Heart left ventricle (tissue), 16 donors: Measurements from ENCODE around the gene ASB1. TPM values are rescaled to one million over a fixed set of nuclear protein-coding genes. Genes with fewer than 3 reads are reported as not detected.

Experiments used
- ATAC-seq, 4 donors: fragments of 200-7000 bp; cut with Tn5 transposase; one replicate each; pipeline ENCODE4 v1.9.1; 2020 to 2022; ENCODE audit warnings: moderate library complexity in 4 of 4, mild to moderate bottlenecking in 3 of 4, moderate number of reproducible peaks in 1 of 4
- DNase-seq, 5 donors: peaks; one replicate each; pipeline ENCODE4 v3.0.0-alpha.2; 2020
- H3K27ac ChIP-seq, 12 donors: fragments of 200-600 bp; sonication (generic) in 4 of 12; one replicate each; pipeline versions ENCODE4 v1.5.0 to v1.8.0; 2016 to 2022; ENCODE audit warnings: mild to moderate bottlenecking in 2 of 12
- H3K27me3 ChIP-seq, 9 donors: fragments of 200-600 bp; sonication (generic) in 2 of 9; one replicate each; pipeline versions ENCODE4 v1.5.1 to v1.8.0; 2016 to 2022; ENCODE audit warnings: mild to moderate bottlenecking in 3 of 9
- H3K36me3 ChIP-seq, 9 donors: fragments of 200-600 bp; sonication (generic) in 2 of 9; one replicate each; pipeline versions ENCODE4 v1.5.0 to v1.8.0; 2018 to 2022; ENCODE audit warnings: mild to moderate bottlenecking in 2 of 9
- H3K4me1 ChIP-seq, 12 donors: fragments of 200-600 bp; sonication (generic) in 4 of 12; one replicate each; pipeline versions ENCODE4 v1.5.0 to v1.8.0; 2016 to 2022; ENCODE audit warnings: mild to moderate bottlenecking in 3 of 12
- H3K4me3 ChIP-seq, 12 donors: fragments of 200-600 bp; sonication (generic) in 4 of 12; one replicate each; pipeline versions ENCODE4 v1.5.0 to v1.8.0; 2017 to 2022; ENCODE audit warnings: mild to moderate bottlenecking in 9 of 12, moderate library complexity in 4 of 12
- H3K9me3 ChIP-seq, 12 donors: fragments of 200-600 bp; sonication (generic) in 4 of 12; one replicate each; pipeline versions ENCODE4 v1.5.0 to v1.8.0; 2016 to 2022; ENCODE audit warnings: mild to moderate bottlenecking in 1 of 12
- CTCF ChIP-seq, 12 donors: fragments of 200-600 bp; sonication (generic) in 4 of 12; IDR thresholded peaks; one replicate each; pipeline versions ENCODE4 v1.5.0 to v1.8.0; 2018 to 2022; ENCODE audit warnings: antibody characterized with exemption in 12 of 12, mild to moderate bottlenecking in 5 of 12
- POLR2A ChIP-seq, 2 donors: fragments of 450-650 bp; IDR thresholded peaks; one replicate each; pipeline ENCODE4 v1.6.1; 2017; ENCODE audit warnings: antibody characterized with exemption in 2 of 2, mild to moderate bottlenecking in 2 of 2, moderate library complexity in 2 of 2
- WGBS, 4 donors: extraction: QIAGEN DNeasy Blood & Tissue Kit in 2 of 4; methylation state at CpG; one replicate each; pipeline versions ENCODE4 v1.1.5 to v1.1.7; 2013 to 2018; 5-methylcytosine and 5-hydroxymethylcytosine counted together
- intact Hi-C, 10 donors: fragments of 100-400 bp; cut with DNase I; formaldehyde crosslinking; loops; one replicate each; pipeline versions ENCODE4 v1.11.1 to v1.14.2; 2022
- polyA plus RNA-seq, 2 donors: library from polyadenylated mRNA; stranded (reverse); fragments of 200-250 nt; gene quantifications; one replicate each; pipeline ENCODE4 v1.2.3, GENCODE V29; 2013
- total RNA-seq, 9 donors: library from RNA; depleted of rRNA in 2 of 9; stranded (reverse); fragments of >200 nt in 2 of 9; fragmentation: NEBNext Ultra II Directional in 3 of 9; extraction: Animal tissue kit (Norgen Biotek cat#: 25700) in 3 of 9; gene quantifications; one replicate each; pipeline versions ENCODE4 v1.1.0 to v1.2.4, GENCODE V29; 2016 to 2023
- donor health status: ischemic (EF 13 %, LVEDD 7.1; RV severe dilation, severe dysfunction).
- donor health status: healthy with polysubstance abuse.
- donor health status: DM: no; HTN: yes; CAD: no.
- donor health status: DM: no; HTN: no; CAD: no.
- donor health status: ischemic (EF 25% LVEDD 6.9; RV normal size, moderate dysfunction).
- donor health status: ischemic (EF 25% LVEDD 5.7; RV mildly dilated, moderate dysfunction).
- donor health status: healthy.
- donor health status: DM: yes; HTN: yes; CAD: no.
- donor health status: ischemic (EF 35%, LVEDD 5.7; RV mildly dilated, moderate dysfunction).
- donor health status: nonischemic (EF 11% LVEDD 7.7; RV severe dilation, severe dysfunction).
- donor health status: DM: yes; HTN: yes; CAD: no.
- donor health status: PGD.
- donor health status: ischemic (EF 29% LVEDD 5.4; RV normal size, mild dysfunction).
- donor health status: nonischemic (EF 23%, LVEDD 6.1; RV moderate dilation, normal function).

ASB1 gene
- total and polyA plus RNA-seq, 11 donors: 31.8 to 57.5 (median 46.7) TPM

GRCh38 chr2:238423561-238424312 is 3.0 kb upstream of the ASB1 start:
- no peak for DNase-seq
- no peak for ATAC-seq
- TF ChIP-seq POLR2A (IDR thresholded peaks at IDR 0.05): no peak
- TF ChIP-seq CTCF (IDR thresholded peaks at IDR 0.05): no peak
- Histone ChIP-seq H3K9me3 (no peaks in the 10 kb centered on the region), H3K36me3 (no peaks in the 10 kb centered on the region), H3K27me3 (peaks cover 0 to 35% (median 4%) of the 10 kb centered on the region in 9 donors), H3K27ac (peak overlapping the region in 2 of 12 donors; percentile 20 to 58), H3K4me3 (no peak overlapping the region), H3K4me1 (peaks cover 0 to 55% (median 33%) of the 10 kb centered on the region in 12 donors)
- 82 to 92% (median 90%) methylated on average over 2 to 9 of the region's 9 CpGs for WGBS, 4 donors
- intact Hi-C loops: no loop called here

- ATAC-seq (no peak), DNase-seq (no peak)
- Histone ChIP-seq H3K9me3 (no peaks in the 10 kb centered on the region), H3K36me3 (no peaks in the 10 kb centered on the region), H3K4me3 (no peak overlapping the region), H3K27me3 (peaks cover 0 to 35% (median 4%) of the 10 kb centered on the region in 9 donors), H3K27ac (peak overlapping the region in 1 of 12 donors; percentile 58), H3K4me1 (peaks cover 0 to 55% (median 35%) of the 10 kb centered on the region in 12 donors)
- 58 to 80% (median 61%) methylated on average over 2 to 3 of the region's 3 CpGs for WGBS, 4 donors
- TF ChIP-seq CTCF (IDR thresholded peaks at IDR 0.05): no peak
- no peak for TF ChIP-seq POLR2A (IDR thresholded peaks at IDR 0.05)
- intact Hi-C loops: no loop called here
Measured at GRCh38 chr2:238424313-238424700, 2.4 kb upstream of the ASB1 start.

GRCh38 chr2:238425505-238425978 is 1.2 kb upstream of the ASB1 start:
- 50 to 64% (median 58%) methylated on average over 9 to 16 of the region's 16 CpGs for WGBS, 4 donors
- Histone ChIP-seq H3K4me1 (peaks cover 0 to 48% (median 30%) of the 10 kb centered on the region in 12 donors), H3K27ac (peak overlapping the region in 4 of 12 donors; percentile 92 to 97 (median 93)), H3K36me3 (peaks cover 0 to 7% (median 0%) of the 10 kb centered on the region in 9 donors), H3K9me3 (peaks cover 0 to 8% (median 0%) of the 10 kb centered on the region in 12 donors), H3K4me3 (peak overlapping the region in 9 of 12 donors; percentile 68 to 98 (median 90)), H3K27me3 (peaks cover 0 to 35% (median 4%) of the 10 kb centered on the region in 9 donors)
- no peak for ATAC-seq
- intact Hi-C loops: no loop called here
- DNase-seq: no peak
- TF ChIP-seq POLR2A (IDR thresholded peaks at IDR 0.05) (no peak), CTCF (IDR thresholded peaks at IDR 0.05) (no peak)

- 6 to 21% (median 7%) methylated on average over 6 to 24 of the region's 24 CpGs for WGBS, 4 donors
- peak in 3 of 4 donors; percentile 6 to 41 (median 29) for ATAC-seq
- intact Hi-C loops: no loop called here
Measured at GRCh38 chr2:238425979-238426567, 654 bp upstream of the ASB1 start.

More at GRCh38 chr2:238425979-238426567, 654 bp upstream of the ASB1 start:
- H3K27me3 ChIP-seq: peaks cover 0 to 35% (median 4%) of the 10 kb centered on the region in 9 donors
- peak overlapping the region; percentile 68 to 98 (median 90) for H3K4me3 ChIP-seq
- peaks cover 0 to 12% (median 0%) of the 10 kb centered on the region in 12 donors for H3K9me3 ChIP-seq
- TF ChIP-seq POLR2A (IDR thresholded peaks at IDR 0.05) (no peak), CTCF (IDR thresholded peaks at IDR 0.05) (no peak)
- H3K4me1 ChIP-seq: peaks cover 0 to 42% (median 28%) of the 10 kb centered on the region in 12 donors
- peaks cover 0 to 9% (median 0%) of the 10 kb centered on the region in 9 donors for H3K36me3 ChIP-seq
- DNase-seq: no peak
- peak overlapping the region; percentile 79 to 98 (median 93) for H3K27ac ChIP-seq
